GM18868 (cell line): ENCODE measurements around the gene NUDT6.
A peak's percentile ranks its signal among the peaks of the same experiment; 100 is the strongest.

ENCODE experiments used
- ATAC-seq: cut with Tn5 transposase; IDR thresholded peaks from one replicate; pipeline ENCODE4 v1.9.1; 2021; ENCODE audit warnings: mild to moderate bottlenecking, moderate library complexity; ENCODE audit not compliant: unreplicated experiment

NUDT6 gene

GRCh38 chr4:122914938-122915337 is 7.5 kb downstream of the NUDT6 start:
- ATAC-seq, result no peak

- peak; percentile 97 for ATAC-seq
These were observed 8.0 kb downstream of the NUDT6 start for GRCh38 chr4:122914292-122914904.

- ATAC-seq, result no peak
These were observed 9.4 kb downstream of the NUDT6 start for GRCh38 chr4:122912810-122913575.

GRCh38 chr4:122911588-122911987 is 10.8 kb downstream of the NUDT6 start:
- no peak for ATAC-seq

GRCh38 chr4:122909683-122910082 is 12.7 kb downstream of the NUDT6 start:
- no peak for ATAC-seq

GRCh38 chr4:122908223-122908622 is 14.2 kb downstream of the NUDT6 start:
- ATAC-seq, result no peak

- no peak for ATAC-seq
These were observed 15.5 kb downstream of the NUDT6 start for GRCh38 chr4:122906859-122907305.

GRCh38 chr4:122903766-122904288 is 18.6 kb downstream of the NUDT6 start:
- no peak for ATAC-seq

GRCh38 chr4:122901247-122902010 is 21.0 kb downstream of the NUDT6 start:
- ATAC-seq, result no peak

GRCh38 chr4:122900314-122900713 is 22.1 kb downstream of the NUDT6 start:
- no peak for ATAC-seq

- ATAC-seq, result no peak
These were observed 22.7 kb downstream of the NUDT6 start for GRCh38 chr4:122899682-122900081.

- ATAC-seq, result no peak
These were observed 23.8 kb downstream of the NUDT6 start for GRCh38 chr4:122898370-122899150.

GRCh38 chr4:122896270-122896669 is 26.1 kb downstream of the NUDT6 start:
- ATAC-seq, result no peak

- no peak for ATAC-seq
These were observed 26.9 kb downstream of the NUDT6 start for GRCh38 chr4:122895336-122895995.

GRCh38 chr4:122894827-122895226 is 27.6 kb downstream of the NUDT6 start:
- no peak for ATAC-seq

GRCh38 chr4:122890147-122890795 is 32.1 kb downstream of the NUDT6 start:
- peak; percentile 70 for ATAC-seq

GRCh38 chr4:122889726-122890125 is 32.7 kb downstream of the NUDT6 start:
- peak; percentile 16 for ATAC-seq

- ATAC-seq, result no peak
These were observed 37.9 kb downstream of the NUDT6 start for GRCh38 chr4:122884499-122884898.

GRCh38 chr4:122882857-122883735 is 39.3 kb downstream of the NUDT6 start:
- ATAC-seq, result no peak
